GM23338 (cell line): ENCODE measurements around the gene TUBB3. TPM values are rescaled to one million over a fixed set of nuclear protein-coding genes. Genes with fewer than 3 reads are reported as not detected.

ENCODE experiments used
- ATAC-seq: fragments of 200-7000 bp; cut with Tn5 transposase; 3 replicates; pipeline ENCODE4 v1.9.1; 2020
- DNase-seq: peaks from one replicate; pipeline ENCODE4 v3.0.0-alpha.2; 2015; ENCODE audit warnings: low spot score
- H2AFZ ChIP-seq: fragments of 200-600 bp; sonication (generic); 2 replicates; pipeline ENCODE4 v1.8.0; 2016; ENCODE audit warnings: antibody characterized with exemption, mild to moderate bottlenecking, moderate library complexity
- H3F3A ChIP-seq: fragments of 200-600 bp; sonication (generic); replicated peaks from 2 replicates; pipeline ENCODE4 v1.8.0; 2017; ENCODE audit warnings: antibody characterized with exemption, mixed run types, low read depth
- H3K27ac ChIP-seq: fragments of 200-600 bp; sonication (generic); 2 replicates; pipeline ENCODE4 v1.6.1; 2016; ENCODE audit warnings: low read depth
- H3K27me3 ChIP-seq: fragments of 200-600 bp; sonication (generic); 2 replicates; pipeline ENCODE4 v1.8.0; 2016; ENCODE audit warnings: mild to moderate bottlenecking, mixed run types, moderate library complexity; ENCODE audit not compliant: insufficient read depth
- H3K36me3 ChIP-seq: fragments of 200-600 bp; sonication (generic); 2 replicates; pipeline ENCODE4 v1.8.0; 2016; ENCODE audit warnings: mild to moderate bottlenecking; ENCODE audit not compliant: insufficient read depth
- H3K4me1 ChIP-seq: fragments of 200-600 bp; sonication (generic); 2 replicates; pipeline ENCODE4 v1.8.0; 2016; ENCODE audit warnings: mild to moderate bottlenecking, moderate library complexity; ENCODE audit not compliant: insufficient read depth
- H3K4me2 ChIP-seq: fragments of 200-600 bp; sonication (generic); 2 replicates; pipeline ENCODE4 v1.7.1; 2017; ENCODE audit warnings: mixed run types
- H3K4me3 ChIP-seq: fragments of 200-600 bp; sonication (generic); 2 replicates; pipeline ENCODE4 v1.6.1; 2016; ENCODE audit warnings: mixed run types
- H3K79me2 ChIP-seq: fragments of 200-600 bp; sonication (generic); replicated peaks from 2 replicates; pipeline ENCODE4 v1.8.0; 2017; ENCODE audit warnings: mild to moderate bottlenecking; ENCODE audit not compliant: insufficient read depth
- H3K9me2 ChIP-seq: fragments of 200-600 bp; sonication (generic); 2 replicates; pipeline ENCODE4 v1.8.0; 2017; ENCODE audit not compliant: insufficient read depth
- H4K20me1 ChIP-seq: fragments of 200-600 bp; sonication (generic); replicated peaks from 2 replicates; pipeline ENCODE4 v1.8.0; 2017; ENCODE audit warnings: mild to moderate bottlenecking; ENCODE audit not compliant: insufficient read depth
- H3K27ac Mint-ChIP-seq: 2 replicates; pipeline ENCODE4 v1.8.0; 2020; ENCODE audit warnings: inconsistent platforms, mild to moderate bottlenecking, moderate library complexity, mixed read lengths
- H3K27me3 Mint-ChIP-seq: 3 replicates; pipeline ENCODE4 v1.8.0; 2022; ENCODE audit warnings: low read depth, mild to moderate bottlenecking, moderate library complexity, mixed read lengths, inconsistent platforms; ENCODE audit not compliant: insufficient read depth, poor library complexity
- H3K36me3 Mint-ChIP-seq: 3 replicates; pipeline ENCODE4 v1.8.0; 2021; ENCODE audit warnings: low read depth, mild to moderate bottlenecking, inconsistent platforms, moderate library complexity, mixed read lengths
- H3K4me1 Mint-ChIP-seq: 3 replicates; pipeline ENCODE4 v1.8.0; 2020; ENCODE audit warnings: mild to moderate bottlenecking, inconsistent platforms, mixed read lengths
- H3K4me3 Mint-ChIP-seq: 3 replicates; pipeline ENCODE4 v1.8.0; 2021; ENCODE audit warnings: moderate library complexity, mild to moderate bottlenecking, inconsistent platforms, mixed read lengths
- H3K9me3 Mint-ChIP-seq: 3 replicates; pipeline ENCODE4 v1.8.0; 2020; ENCODE audit warnings: moderate library complexity, mild to moderate bottlenecking, inconsistent platforms, mixed read lengths
- CREB1 ChIP-seq: fragments of 250-450 bp; sonication (Bioruptor Pico); IDR thresholded peaks from 2 replicates; pipeline ENCODE4 v1.5.0; 2020; ENCODE audit warnings: low read depth, mild to moderate bottlenecking, moderate library complexity
- EZH2 ChIP-seq: fragments of 200-600 bp; sonication (generic); IDR thresholded peaks from one replicate; pipeline ENCODE4 v1.8.0; 2017; ENCODE audit warnings: antibody characterized with exemption, mild to moderate bottlenecking, low read depth; ENCODE audit not compliant: unreplicated experiment
- EZH2phosphoT487 ChIP-seq: fragments of 200-600 bp; sonication (generic); IDR thresholded peaks from one replicate; pipeline ENCODE4 v1.8.1; 2018; ENCODE audit warnings: antibody characterized with exemption; ENCODE audit not compliant: unreplicated experiment
- JUNB ChIP-seq: IDR thresholded peaks from one replicate; pipeline ENCODE4 v1.6.1; 2016; ENCODE audit warnings: antibody characterized with exemption; ENCODE audit not compliant: unreplicated experiment
- NANOG ChIP-seq: IDR thresholded peaks from 2 replicates; pipeline ENCODE4 v1.6.1; 2016; ENCODE audit warnings: antibody characterized with exemption, borderline replicate concordance
- POLR2AphosphoS5 ChIP-seq: IDR thresholded peaks from 2 replicates; pipeline ENCODE4 v1.6.1; 2016; ENCODE audit warnings: antibody characterized with exemption, low read depth
- STAT1 ChIP-seq: IDR thresholded peaks from one replicate; pipeline ENCODE4 v1.6.1; 2016; ENCODE audit warnings: antibody characterized with exemption; ENCODE audit not compliant: unreplicated experiment
- ZNF114 ChIP-seq: fragments of 250-450 bp; sonication (Bioruptor Pico); IDR thresholded peaks from 2 replicates; pipeline ENCODE4 v1.5.0; 2020; ENCODE audit warnings: mild to moderate bottlenecking, moderate library complexity
- ZNF331 ChIP-seq: fragments of 250-450 bp; sonication (Bioruptor Pico); IDR thresholded peaks from 2 replicates; pipeline ENCODE4 v1.5.0; 2020; ENCODE audit warnings: low read depth, mild to moderate bottlenecking, moderate library complexity
- polyA plus RNA-seq: library from polyadenylated mRNA; unstranded; fragments of >200 nt; fragmentation: Nextera tagmentation; extraction: Ambion mirVana; gene quantifications from 2 replicates; pipeline ENCODE4 v1.2.1, GENCODE V29; 2016
- total RNA-seq: library from RNA; depleted of rRNA; stranded (reverse); fragments of >200 nt; shearing (Covaris generic); gene quantifications from 2 replicates; pipeline ENCODE4 v1.2.3, GENCODE V29; 2014
- TF ChIP-seq, protein P1 (sequence below): fragments of 250-450 bp; sonication (Bioruptor Pico); IDR thresholded peaks from 2 replicates; pipeline ENCODE4 v1.5.0; 2020; ENCODE audit warnings: mild to moderate bottlenecking, moderate library complexity
- TF ChIP-seq, protein P2 (sequence below): IDR thresholded peaks from one replicate; pipeline ENCODE4 v1.6.1; 2018; ENCODE audit warnings: antibody characterized with exemption; ENCODE audit not compliant: unreplicated experiment
- TF ChIP-seq, protein P3 (sequence below): IDR thresholded peaks from 2 replicates; pipeline ENCODE4 v1.6.1; 2016; ENCODE audit warnings: antibody characterized with exemption
- TF ChIP-seq, protein P4 (sequence below), 2 experiments: fragments of 200-600 bp in 1 of 2; sonication (generic) in 1 of 2; conservative IDR thresholded peaks; 2 replicates each; pipeline versions ENCODE4 v1.5.1 to v1.6.1; 2016 to 2017; ENCODE audit warnings: antibody characterized with exemption in 2 of 2, low read depth in 2 of 2, mild to moderate bottlenecking in 2 of 2, moderate library complexity in 1 of 2

TUBB3 gene
- total and polyA plus RNA-seq, 2 experiments from 2014 or later: 149 to 443 TPM

DNA sequence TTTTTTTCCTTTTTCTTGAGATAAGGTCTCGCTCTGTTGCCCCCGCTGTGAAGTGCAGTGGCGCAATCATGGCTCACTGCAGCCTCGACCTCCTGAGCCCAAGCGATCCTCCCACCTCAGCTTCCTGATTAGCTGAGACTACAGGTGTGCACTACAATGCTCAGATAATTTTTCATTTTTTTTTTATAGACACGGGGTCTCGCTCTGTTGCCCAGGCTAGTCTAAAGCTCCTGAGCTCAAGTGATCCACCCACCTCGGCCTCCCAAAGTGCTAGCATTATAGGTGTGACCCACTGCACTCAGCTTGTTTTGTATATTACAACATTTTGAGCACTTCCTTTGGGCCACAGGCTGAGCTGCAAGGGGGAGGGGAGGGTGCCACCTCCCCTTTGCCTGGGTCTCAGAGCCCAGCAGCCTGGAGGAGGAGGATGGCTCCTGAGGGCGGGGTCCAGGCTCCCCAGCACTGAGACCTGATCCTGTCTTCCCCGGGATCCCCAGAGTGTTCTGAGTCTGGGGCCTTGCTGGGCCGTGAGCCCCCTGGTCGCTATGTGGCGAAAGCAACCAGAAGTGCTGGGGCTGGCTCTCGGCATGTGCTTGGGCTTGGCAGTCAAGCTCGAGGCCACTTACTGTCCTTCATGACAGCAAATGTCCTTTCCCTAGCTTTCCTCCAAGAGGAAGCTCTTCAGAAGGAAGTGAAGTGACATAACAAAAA lies 33.5 kb downstream of the TUBB3 start:
- DNase-seq (no peak), ATAC-seq (no peak)
- Mint-ChIP-seq H3K9me3 (no peaks in the 10 kb centered on the region), H3K27me3 (peaks cover 11% of the 10 kb centered on the region), H3K4me3 (no peak overlapping the region), H3K4me1 (peaks cover 9% of the 10 kb centered on the region), H3K27ac (no peak overlapping the region), H3K36me3 (peaks cover 29% of the 10 kb centered on the region)
- no peaks in the 10 kb centered on the region for H3K36me3 ChIP-seq
- no peaks in the 10 kb centered on the region for H3K4me1 ChIP-seq
- no peak overlapping the region for H2AFZ ChIP-seq
- no peak overlapping the region for H3K27ac ChIP-seq
- H3K4me3 ChIP-seq: no peak overlapping the region
- H3F3A ChIP-seq: no peaks in the 10 kb centered on the region
- H3K79me2 ChIP-seq: no peaks in the 10 kb centered on the region
- no peaks in the 10 kb centered on the region for H3K27me3 ChIP-seq
- H4K20me1 ChIP-seq: no peaks in the 10 kb centered on the region; the same call in 1 of the 2 replicates
- TF ChIP-seq CREB1 (CRISPR knock-in tag) (no peak), STAT1 (no peak), ZNF331 (CRISPR knock-in tag) (no peak), ZNF114 (CRISPR knock-in tag) (no peak), NANOG (no peak), JUNB (no peak), POLR2AphosphoS5 (no peak), EZH2 (no peak), EZH2phosphoT487 (no peak)
- TF ChIP-seq, protein P1, sequence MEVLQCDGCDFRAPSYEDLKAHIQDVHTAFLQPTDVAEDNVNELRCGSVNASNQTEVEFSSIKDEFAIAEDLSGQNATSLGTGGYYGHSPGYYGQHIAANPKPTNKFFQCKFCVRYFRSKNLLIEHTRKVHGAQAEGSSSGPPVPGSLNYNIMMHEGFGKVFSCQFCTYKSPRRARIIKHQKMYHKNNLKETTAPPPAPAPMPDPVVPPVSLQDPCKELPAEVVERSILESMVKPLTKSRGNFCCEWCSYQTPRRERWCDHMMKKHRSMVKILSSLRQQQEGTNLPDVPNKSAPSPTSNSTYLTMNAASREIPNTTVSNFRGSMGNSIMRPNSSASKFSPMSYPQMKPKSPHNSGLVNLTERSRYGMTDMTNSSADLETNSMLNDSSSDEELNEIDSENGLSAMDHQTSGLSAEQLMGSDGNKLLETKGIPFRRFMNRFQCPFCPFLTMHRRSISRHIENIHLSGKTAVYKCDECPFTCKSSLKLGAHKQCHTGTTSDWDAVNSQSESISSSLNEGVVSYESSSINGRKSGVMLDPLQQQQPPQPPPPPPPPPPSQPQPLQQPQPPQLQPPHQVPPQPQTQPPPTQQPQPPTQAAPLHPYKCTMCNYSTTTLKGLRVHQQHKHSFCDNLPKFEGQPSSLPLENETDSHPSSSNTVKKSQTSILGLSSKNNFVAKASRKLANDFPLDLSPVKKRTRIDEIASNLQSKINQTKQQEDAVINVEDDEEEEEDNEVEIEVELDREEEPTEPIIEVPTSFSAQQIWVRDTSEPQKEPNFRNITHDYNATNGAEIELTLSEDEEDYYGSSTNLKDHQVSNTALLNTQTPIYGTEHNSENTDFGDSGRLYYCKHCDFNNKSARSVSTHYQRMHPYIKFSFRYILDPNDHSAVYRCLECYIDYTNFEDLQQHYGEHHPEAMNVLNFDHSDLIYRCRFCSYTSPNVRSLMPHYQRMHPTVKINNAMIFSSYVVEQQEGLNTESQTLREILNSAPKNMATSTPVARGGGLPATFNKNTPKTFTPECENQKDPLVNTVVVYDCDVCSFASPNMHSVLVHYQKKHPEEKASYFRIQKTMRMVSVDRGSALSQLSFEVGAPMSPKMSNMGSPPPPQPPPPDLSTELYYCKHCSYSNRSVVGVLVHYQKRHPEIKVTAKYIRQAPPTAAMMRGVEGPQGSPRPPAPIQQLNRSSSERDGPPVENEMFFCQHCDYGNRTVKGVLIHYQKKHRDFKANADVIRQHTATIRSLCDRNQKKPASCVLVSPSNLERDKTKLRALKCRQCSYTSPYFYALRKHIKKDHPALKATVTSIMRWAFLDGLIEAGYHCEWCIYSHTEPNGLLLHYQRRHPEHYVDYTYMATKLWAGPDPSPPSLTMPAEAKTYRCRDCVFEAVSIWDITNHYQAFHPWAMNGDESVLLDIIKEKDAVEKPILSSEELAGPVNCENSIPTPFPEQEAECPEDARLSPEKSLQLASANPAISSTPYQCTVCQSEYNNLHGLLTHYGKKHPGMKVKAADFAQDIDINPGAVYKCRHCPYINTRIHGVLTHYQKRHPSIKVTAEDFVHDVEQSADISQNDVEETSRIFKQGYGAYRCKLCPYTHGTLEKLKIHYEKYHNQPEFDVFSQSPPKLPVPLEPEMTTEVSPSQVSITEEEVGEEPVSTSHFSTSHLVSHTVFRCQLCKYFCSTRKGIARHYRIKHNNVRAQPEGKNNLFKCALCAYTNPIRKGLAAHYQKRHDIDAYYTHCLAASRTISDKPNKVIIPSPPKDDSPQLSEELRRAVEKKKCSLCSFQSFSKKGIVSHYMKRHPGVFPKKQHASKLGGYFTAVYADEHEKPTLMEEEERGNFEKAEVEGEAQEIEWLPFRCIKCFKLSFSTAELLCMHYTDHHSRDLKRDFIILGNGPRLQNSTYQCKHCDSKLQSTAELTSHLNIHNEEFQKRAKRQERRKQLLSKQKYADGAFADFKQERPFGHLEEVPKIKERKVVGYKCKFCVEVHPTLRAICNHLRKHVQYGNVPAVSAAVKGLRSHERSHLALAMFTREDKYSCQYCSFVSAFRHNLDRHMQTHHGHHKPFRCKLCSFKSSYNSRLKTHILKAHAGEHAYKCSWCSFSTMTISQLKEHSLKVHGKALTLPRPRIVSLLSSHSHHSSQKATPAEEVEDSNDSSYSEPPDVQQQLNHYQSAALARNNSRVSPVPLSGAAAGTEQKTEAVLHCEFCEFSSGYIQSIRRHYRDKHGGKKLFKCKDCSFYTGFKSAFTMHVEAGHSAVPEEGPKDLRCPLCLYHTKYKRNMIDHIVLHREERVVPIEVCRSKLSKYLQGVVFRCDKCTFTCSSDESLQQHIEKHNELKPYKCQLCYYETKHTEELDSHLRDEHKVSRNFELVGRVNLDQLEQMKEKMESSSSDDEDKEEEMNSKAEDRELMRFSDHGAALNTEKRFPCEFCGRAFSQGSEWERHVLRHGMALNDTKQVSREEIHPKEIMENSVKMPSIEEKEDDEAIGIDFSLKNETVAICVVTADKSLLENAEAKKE (CRISPR knock-in tag): no peak
- TF ChIP-seq, protein P2, sequence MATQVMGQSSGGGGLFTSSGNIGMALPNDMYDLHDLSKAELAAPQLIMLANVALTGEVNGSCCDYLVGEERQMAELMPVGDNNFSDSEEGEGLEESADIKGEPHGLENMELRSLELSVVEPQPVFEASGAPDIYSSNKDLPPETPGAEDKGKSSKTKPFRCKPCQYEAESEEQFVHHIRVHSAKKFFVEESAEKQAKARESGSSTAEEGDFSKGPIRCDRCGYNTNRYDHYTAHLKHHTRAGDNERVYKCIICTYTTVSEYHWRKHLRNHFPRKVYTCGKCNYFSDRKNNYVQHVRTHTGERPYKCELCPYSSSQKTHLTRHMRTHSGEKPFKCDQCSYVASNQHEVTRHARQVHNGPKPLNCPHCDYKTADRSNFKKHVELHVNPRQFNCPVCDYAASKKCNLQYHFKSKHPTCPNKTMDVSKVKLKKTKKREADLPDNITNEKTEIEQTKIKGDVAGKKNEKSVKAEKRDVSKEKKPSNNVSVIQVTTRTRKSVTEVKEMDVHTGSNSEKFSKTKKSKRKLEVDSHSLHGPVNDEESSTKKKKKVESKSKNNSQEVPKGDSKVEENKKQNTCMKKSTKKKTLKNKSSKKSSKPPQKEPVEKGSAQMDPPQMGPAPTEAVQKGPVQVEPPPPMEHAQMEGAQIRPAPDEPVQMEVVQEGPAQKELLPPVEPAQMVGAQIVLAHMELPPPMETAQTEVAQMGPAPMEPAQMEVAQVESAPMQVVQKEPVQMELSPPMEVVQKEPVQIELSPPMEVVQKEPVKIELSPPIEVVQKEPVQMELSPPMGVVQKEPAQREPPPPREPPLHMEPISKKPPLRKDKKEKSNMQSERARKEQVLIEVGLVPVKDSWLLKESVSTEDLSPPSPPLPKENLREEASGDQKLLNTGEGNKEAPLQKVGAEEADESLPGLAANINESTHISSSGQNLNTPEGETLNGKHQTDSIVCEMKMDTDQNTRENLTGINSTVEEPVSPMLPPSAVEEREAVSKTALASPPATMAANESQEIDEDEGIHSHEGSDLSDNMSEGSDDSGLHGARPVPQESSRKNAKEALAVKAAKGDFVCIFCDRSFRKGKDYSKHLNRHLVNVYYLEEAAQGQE: no peak
- TF ChIP-seq, protein P3, sequence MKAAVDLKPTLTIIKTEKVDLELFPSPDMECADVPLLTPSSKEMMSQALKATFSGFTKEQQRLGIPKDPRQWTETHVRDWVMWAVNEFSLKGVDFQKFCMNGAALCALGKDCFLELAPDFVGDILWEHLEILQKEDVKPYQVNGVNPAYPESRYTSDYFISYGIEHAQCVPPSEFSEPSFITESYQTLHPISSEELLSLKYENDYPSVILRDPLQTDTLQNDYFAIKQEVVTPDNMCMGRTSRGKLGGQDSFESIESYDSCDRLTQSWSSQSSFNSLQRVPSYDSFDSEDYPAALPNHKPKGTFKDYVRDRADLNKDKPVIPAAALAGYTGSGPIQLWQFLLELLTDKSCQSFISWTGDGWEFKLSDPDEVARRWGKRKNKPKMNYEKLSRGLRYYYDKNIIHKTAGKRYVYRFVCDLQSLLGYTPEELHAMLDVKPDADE: no peak
- TF ChIP-seq, protein P4, sequence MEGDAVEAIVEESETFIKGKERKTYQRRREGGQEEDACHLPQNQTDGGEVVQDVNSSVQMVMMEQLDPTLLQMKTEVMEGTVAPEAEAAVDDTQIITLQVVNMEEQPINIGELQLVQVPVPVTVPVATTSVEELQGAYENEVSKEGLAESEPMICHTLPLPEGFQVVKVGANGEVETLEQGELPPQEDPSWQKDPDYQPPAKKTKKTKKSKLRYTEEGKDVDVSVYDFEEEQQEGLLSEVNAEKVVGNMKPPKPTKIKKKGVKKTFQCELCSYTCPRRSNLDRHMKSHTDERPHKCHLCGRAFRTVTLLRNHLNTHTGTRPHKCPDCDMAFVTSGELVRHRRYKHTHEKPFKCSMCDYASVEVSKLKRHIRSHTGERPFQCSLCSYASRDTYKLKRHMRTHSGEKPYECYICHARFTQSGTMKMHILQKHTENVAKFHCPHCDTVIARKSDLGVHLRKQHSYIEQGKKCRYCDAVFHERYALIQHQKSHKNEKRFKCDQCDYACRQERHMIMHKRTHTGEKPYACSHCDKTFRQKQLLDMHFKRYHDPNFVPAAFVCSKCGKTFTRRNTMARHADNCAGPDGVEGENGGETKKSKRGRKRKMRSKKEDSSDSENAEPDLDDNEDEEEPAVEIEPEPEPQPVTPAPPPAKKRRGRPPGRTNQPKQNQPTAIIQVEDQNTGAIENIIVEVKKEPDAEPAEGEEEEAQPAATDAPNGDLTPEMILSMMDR (conservative IDR thresholded peaks at IDR 0.05; ENCODE audit: low read depth in 2 of 2): no peak
- no peaks in the 10 kb centered on the region for H3K9me2 ChIP-seq
- H3K4me2 ChIP-seq: no peak overlapping the region
